GM12892 (cell line): ENCODE measurements around the gene EEF2.

Source experiments
- POLR2A ChIP-seq: IDR thresholded peaks from 2 replicates; pipeline ENCODE4 v1.6.1; 2011; ENCODE audit warnings: low read depth, low read length, control low read depth
- POLR2AphosphoS5 ChIP-seq: IDR thresholded peaks from 2 replicates; pipeline ENCODE4 v1.6.1; 2011; ENCODE audit warnings: low read depth, low read length, control low read depth

DNA sequence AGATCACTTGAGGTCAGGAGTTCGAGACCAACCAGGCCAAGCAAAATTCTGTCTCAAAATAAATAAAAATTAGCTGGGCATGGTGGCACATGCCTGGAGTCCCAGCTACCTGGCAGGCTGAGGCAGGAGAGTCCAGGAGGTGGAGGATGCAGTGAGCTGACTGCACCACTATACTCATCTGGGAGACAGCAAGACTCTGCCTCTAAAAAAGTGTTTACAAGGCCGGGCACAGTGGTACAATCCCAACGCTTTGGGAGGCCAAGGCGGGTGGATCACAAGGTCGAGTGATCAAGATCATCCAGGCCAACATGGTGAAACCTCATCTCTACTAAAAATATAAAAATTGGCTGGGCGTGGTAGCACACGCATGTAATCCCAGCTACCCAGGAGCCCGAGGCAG, 10.1 kb downstream of the EEF2 start:
- TF ChIP-seq POLR2AphosphoS5 (no peak), POLR2A (no peak)
